HG03442 (cell line): ENCODE data around the gene NYAP2.

Experiments
- ATAC-seq: cut with Tn5 transposase; IDR thresholded peaks from one replicate; pipeline ENCODE4 v1.9.1; 2021; ENCODE audit warnings: mild to moderate bottlenecking, moderate library complexity; ENCODE audit not compliant: unreplicated experiment

Gene NYAP2

DNA sequence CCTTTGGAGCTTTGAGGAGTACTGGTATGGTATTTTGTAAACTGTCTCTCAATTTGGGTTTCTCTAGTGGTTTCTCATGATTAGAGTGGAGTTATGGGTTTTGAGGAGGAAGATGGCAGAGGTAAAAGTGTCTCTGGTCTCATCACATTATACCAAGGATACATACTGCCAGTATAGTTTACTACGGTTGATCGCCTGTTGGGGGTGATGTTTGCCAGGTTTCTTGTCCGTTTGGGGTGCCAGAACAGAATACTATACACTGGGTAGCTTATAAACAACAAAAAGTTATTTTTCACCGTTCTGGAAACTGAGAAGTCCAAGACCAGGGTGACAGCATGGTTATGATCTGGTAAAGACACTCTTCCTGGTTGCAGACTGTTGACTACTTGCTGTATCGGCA is 293.7 kb downstream of the NYAP2 start:
- ATAC-seq: no peak

DNA sequence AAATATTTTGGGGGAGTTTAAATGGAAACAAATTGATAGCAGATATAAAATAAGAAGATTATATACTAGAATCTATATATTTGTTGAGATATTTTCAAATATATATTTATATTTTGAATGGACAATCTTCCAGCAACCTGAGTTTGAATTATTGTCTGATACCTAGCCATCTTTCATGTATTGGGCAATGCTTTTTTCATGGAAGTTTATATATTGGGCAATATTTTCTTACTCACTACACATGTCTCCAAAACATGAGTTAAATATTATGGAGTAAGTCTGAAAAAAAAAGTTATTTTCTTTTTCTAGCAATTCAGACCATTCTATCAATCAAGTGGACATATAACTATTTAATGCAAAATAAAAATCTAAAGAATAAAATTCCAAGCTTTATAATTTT is 295.2 kb downstream of the NYAP2 start:
- no peak for ATAC-seq

DNA sequence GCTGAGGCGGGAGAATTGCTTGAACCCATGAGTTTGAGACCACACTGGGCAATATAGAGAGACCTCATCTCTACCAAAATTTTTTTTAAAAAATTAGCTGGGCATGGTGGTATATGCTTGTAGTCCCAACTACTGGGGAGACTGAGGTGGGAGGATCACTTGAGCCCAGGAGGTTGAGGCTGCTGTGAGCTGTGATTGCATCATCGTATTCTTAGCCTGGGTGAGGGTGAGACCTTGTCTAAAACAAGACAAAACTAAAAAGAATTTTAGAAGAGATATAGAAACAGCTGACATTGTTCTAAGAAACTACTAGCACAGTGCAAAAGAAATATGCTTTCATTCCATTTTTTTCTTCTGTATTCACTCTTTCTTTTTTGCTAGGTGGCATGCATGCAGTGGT is 298.4 kb downstream of the NYAP2 start:
- no peak for ATAC-seq
